Left lobe of liver (tissue), 2 donors: Measurements from ENCODE around the gene SLC25A34. TPM values are rescaled to one million over a fixed set of nuclear protein-coding genes. Genes with fewer than 3 reads are reported as not detected.

Experiments
- ATAC-seq: fragments of 200-7000 bp; cut with Tn5 transposase; one replicate; pipeline ENCODE4 v1.9.1; 2020; ENCODE audit warnings: mild to moderate bottlenecking, moderate library complexity
- DNase-seq: peaks from one replicate; pipeline ENCODE4 v3.0.0-alpha.2; 2020; ENCODE audit warnings: low spot score
- total RNA-seq: library from RNA; stranded (reverse); gene quantifications from one replicate; pipeline ENCODE4 v1.2.1, GENCODE V29; 2021
- donor health status: DM: no; HTN: no; CAD: no; lungs with moderate emphysema.
- donor health status: DM: no; HTN: yes; CAD: no.

SLC25A34 gene
- total RNA-seq, 1 donor from 2014 or later = 12.3 TPM

- peak; percentile 12 for ATAC-seq
- no peak for DNase-seq
These were observed 29.6 kb downstream of the SLC25A34 start for GRCh38 chr1:15765495-15766194.

DNA sequence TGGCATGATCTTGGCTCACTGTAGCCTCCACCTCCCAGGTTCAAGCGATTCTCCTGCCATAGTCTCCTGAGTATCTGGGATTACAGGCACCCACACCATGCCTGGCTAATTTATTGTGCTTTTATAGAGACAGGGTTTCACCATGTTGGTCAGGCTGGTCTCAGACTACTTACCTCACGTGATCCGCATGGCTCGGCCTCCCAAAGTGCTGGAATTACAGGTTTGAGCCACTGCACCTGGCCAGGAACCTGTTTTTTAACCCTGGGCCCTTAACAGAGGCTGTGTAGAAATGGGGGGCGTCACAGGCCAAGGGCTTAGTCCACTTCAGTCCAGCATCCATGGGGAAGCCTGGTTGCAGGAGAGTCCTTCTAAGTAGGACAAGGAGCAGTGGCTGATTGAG is 31.9 kb downstream of the SLC25A34 start:
- DNase-seq = no peak

GRCh38 chr1:15768388-15768787 is 32.3 kb downstream of the SLC25A34 start:
- DNase-seq (no peak), ATAC-seq (no peak)

More for the DNA sequence above, 31.9 kb downstream of the SLC25A34 start:
- no peak for ATAC-seq

DNA sequence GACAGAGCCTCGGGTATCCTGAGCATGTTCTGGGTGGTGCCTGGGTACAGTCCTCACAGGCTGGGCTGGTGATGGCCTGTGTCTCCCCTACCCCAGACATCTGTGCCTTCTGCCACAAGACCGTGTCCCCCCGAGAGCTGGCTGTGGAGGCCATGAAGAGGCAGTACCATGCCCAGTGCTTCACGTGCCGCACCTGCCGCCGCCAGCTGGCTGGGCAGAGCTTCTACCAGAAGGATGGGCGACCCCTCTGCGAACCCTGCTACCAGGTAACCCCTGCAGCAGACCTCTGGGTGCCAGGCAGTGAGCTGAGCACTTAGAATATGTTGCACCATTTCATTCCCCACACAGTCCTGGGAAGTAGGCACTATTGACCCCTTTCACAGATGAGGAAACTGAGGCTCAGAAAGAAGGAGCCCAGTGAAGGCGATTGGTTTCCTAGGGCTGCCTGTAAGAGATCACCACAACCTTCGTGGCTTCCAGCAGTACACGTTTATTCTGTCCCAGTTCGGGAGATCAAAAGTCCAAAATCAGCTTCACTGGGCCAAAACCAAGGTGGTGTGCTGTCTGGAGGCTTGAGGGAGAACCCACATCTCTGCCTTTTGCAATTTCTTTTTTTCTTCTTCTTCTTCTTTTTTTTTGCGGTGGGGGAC is 34.4 kb downstream of the SLC25A34 start:
- ATAC-seq (peak; percentile 79), DNase-seq (no peak)

- DNase-seq (no peak), ATAC-seq (no peak)
These were observed 35.9 kb downstream of the SLC25A34 start for GRCh38 chr1:15771836-15772515.

DNA sequence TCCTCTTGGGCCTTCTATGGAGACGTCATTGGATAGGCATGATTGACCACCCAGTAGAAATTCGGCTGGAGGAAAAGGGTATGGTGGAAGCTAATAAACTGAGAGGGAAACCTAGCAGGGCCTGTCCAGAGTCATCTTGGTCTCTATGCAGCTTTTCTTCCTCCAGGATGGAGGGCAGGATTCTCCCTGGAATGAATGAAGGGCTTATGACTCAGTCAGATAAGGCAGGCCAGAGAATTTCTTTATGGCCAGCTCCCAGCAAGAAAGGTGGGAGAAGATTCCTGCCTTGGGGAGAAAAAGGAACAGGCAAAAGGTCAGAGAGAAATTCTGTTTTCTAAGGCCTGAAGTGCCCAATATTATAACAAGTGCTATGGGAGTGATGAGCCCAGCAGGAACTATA is 39.6 kb downstream of the SLC25A34 start:
- no peak for ATAC-seq
- no peak for DNase-seq

- no peak for ATAC-seq
These were observed 42.0 kb downstream of the SLC25A34 start for GRCh38 chr1:15777909-15778707.

GRCh38 chr1:15785683-15786082 is 49.6 kb downstream of the SLC25A34 start:
- ATAC-seq = no peak
- no peak for DNase-seq

More at GRCh38 chr1:15777909-15778707, 42.0 kb downstream of the SLC25A34 start:
- no peak for DNase-seq

GRCh38 chr1:15786581-15786980 is 50.5 kb downstream of the SLC25A34 start:
- no peak for DNase-seq

DNA sequence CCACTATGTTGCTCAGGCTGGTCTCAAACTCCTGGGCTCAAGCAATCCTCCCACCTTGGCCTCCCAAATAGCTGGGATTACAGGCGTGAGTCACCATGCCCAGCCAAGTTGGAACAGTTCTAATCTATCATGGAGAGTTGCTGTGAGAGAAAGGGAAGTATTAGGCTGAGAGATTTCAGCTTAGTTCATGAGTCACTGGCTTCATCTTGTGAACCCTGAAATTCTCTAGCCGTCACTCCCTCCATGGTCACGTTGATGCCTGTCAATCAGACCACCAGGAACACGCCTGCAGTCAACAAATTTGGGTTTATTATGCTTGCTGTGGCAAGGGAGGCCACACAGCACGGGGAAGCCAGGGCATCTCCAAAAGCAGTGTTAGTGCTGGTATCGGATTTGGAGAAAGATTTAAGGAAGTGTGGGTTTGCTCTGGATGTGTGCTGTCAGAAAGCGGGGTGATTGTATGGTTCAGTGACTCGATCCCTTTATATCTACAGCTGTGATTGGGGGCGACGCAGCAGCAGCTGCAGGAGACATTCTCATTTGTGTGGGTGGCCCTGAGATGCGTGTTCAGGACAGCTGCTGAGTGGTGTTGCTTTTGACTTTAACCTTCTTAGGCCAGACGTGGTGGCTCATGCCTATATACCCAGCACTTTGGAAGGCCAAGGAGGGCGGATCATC is 52.7 kb downstream of the SLC25A34 start:
- ATAC-seq (no peak), DNase-seq (no peak)

More at GRCh38 chr1:15786581-15786980, 50.5 kb downstream of the SLC25A34 start:
- ATAC-seq = no peak

Other genes starting within 250 kb of the SLC25A34 start
- 8.7 TPM for gene CASP9, start 212.0 kb upstream of the SLC25A34 start, total RNA-seq
- 10.0 TPM for gene DNAJC16, start 209.4 kb upstream of the SLC25A34 start, total RNA-seq
- gene AGMAT, start 151.2 kb upstream of the SLC25A34 start, total RNA-seq = 58.0 TPM
- gene DDI2, start 118.8 kb upstream of the SLC25A34 start, total RNA-seq = 50.1 TPM
- 22.0 TPM for gene PLEKHM2, start 51.9 kb upstream of the SLC25A34 start, total RNA-seq
- 33.0 TPM for gene TMEM82, start 6.2 kb downstream of the SLC25A34 start, total RNA-seq
- 6.2 TPM for gene FBLIM1, start 22.5 kb downstream of the SLC25A34 start, total RNA-seq
- gene UQCRHL, start 71.4 kb downstream of the SLC25A34 start, total RNA-seq = 0.98 TPM
- gene SPEN, start 111.4 kb downstream of the SLC25A34 start, total RNA-seq = 28.7 TPM
- gene ZBTB17, start 239.8 kb downstream of the SLC25A34 start, total RNA-seq = 14.3 TPM